Measurements from ENCODE around the gene CD209. TPM values are rescaled to one million over a fixed set of nuclear protein-coding genes. Genes with fewer than 3 reads are reported as not detected.

Gene CD209
- total and polyA plus RNA-seq, 4 donors, result 0.57 to 3.3 (median 1.8) TPM

GRCh38 chr19:7730286-7731217 is 16.8 kb downstream of the CD209 start:
- H3K9me3 ChIP-seq (ENCODE audit: control insufficient read depth in 4 of 4, insufficient read depth in 3 of 4, low read length in 3 of 4), result peaks cover 0 to 2% (median 0%) of the 10 kb centered on the region in 4 donors
- no peak for TF ChIP-seq CTCF (IDR thresholded peaks at IDR 0.05; ENCODE audit: control extremely low read depth, extremely low read depth)
- ATAC-seq (ENCODE audit: insufficient read depth, low FRiP score) (no peak), DNase-seq (no peak)
- H3K4me1 ChIP-seq (ENCODE audit: control insufficient read depth in 5 of 5, insufficient read depth in 5 of 5, low read length in 5 of 5), result peaks cover 0 to 8% (median 0%) of the 10 kb centered on the region in 5 donors
- 5% methylated on average over 66 to 78 of the region's 78 CpGs for WGBS, 2 donors
- H3K9ac ChIP-seq (ENCODE audit: insufficient read depth in 1 of 2, low read length in 2 of 2), result no peak overlapping the region
- H3K36me3 ChIP-seq (ENCODE audit: control insufficient read depth in 4 of 4, insufficient read depth in 4 of 4, low read length in 4 of 4), result no peaks in the 10 kb centered on the region
- peaks cover 0 to 47% (median 27%) of the 10 kb centered on the region in 3 donors for H3K27me3 ChIP-seq (ENCODE audit: control insufficient read depth in 3 of 3, insufficient read depth in 3 of 3, low read length in 2 of 3)
- no peak overlapping the region for H3K27ac ChIP-seq (ENCODE audit: low read depth in 1 of 2, low read length in 1 of 2)
- no peak overlapping the region for H3K4me3 ChIP-seq

GRCh38 chr19:7729831-7730285 is 17.5 kb downstream of the CD209 start:
- H3K9me3 ChIP-seq (ENCODE audit: control insufficient read depth in 4 of 4, insufficient read depth in 3 of 4, low read length in 3 of 4), result peaks cover 0 to 2% (median 0%) of the 10 kb centered on the region in 4 donors
- H3K27me3 ChIP-seq (ENCODE audit: control insufficient read depth in 3 of 3, insufficient read depth in 3 of 3, low read length in 2 of 3), result peaks cover 0 to 45% (median 27%) of the 10 kb centered on the region in 3 donors
- no peaks in the 10 kb centered on the region for H3K36me3 ChIP-seq (ENCODE audit: control insufficient read depth in 4 of 4, insufficient read depth in 4 of 4, low read length in 4 of 4)
- H3K27ac ChIP-seq (ENCODE audit: low read depth in 1 of 2, low read length in 1 of 2), result no peak overlapping the region
- ATAC-seq (ENCODE audit: insufficient read depth, low FRiP score), result no peak
- H3K4me3 ChIP-seq, result no peak overlapping the region
- WGBS, 2 donors, result 7% methylated on average over 28 to 34 of the region's 34 CpGs
- no peak overlapping the region for H3K9ac ChIP-seq (ENCODE audit: insufficient read depth in 1 of 2, low read length in 2 of 2)
- no peak for DNase-seq
- H3K4me1 ChIP-seq (ENCODE audit: control insufficient read depth in 5 of 5, insufficient read depth in 5 of 5, low read length in 5 of 5), result peaks cover 0 to 8% (median 0%) of the 10 kb centered on the region in 5 donors
- TF ChIP-seq CTCF (IDR thresholded peaks at IDR 0.05; ENCODE audit: control extremely low read depth, extremely low read depth), result no peak

GRCh38 chr19:7729211-7729610 is 18.1 kb downstream of the CD209 start:
- Histone ChIP-seq H3K9ac (ENCODE audit: insufficient read depth in 1 of 2, low read length in 2 of 2) (no peak overlapping the region), H3K9me3 (ENCODE audit: control insufficient read depth in 4 of 4, insufficient read depth in 3 of 4, low read length in 3 of 4) (peaks cover 0 to 2% (median 0%) of the 10 kb centered on the region in 4 donors), H3K4me3 (no peak overlapping the region), H3K36me3 (ENCODE audit: control insufficient read depth in 4 of 4, insufficient read depth in 4 of 4, low read length in 4 of 4) (no peaks in the 10 kb centered on the region), H3K4me1 (ENCODE audit: control insufficient read depth in 5 of 5, insufficient read depth in 5 of 5, low read length in 5 of 5) (peaks cover 0 to 8% (median 0%) of the 10 kb centered on the region in 5 donors), H3K27me3 (ENCODE audit: control insufficient read depth in 3 of 3, insufficient read depth in 3 of 3, low read length in 2 of 3) (peaks cover 0 to 45% (median 27%) of the 10 kb centered on the region in 3 donors), H3K27ac (ENCODE audit: low read depth in 1 of 2, low read length in 1 of 2) (no peak overlapping the region)
- 16 to 19% methylated on average over 16 of the region's 16 CpGs for WGBS, 2 donors
- ATAC-seq (ENCODE audit: insufficient read depth, low FRiP score) (no peak), DNase-seq (no peak)
- no peak for TF ChIP-seq CTCF (IDR thresholded peaks at IDR 0.05; ENCODE audit: control extremely low read depth, extremely low read depth)
